GM12865 (cell line): ENCODE data around the gene MECP2.

Experiments used
- DNase-seq: peaks from one replicate; pipeline ENCODE4 v3.0.0; 2010; ENCODE audit warnings: low read depth
- H3K4me3 ChIP-seq: 2 replicates; pipeline ENCODE4 v1.5.1; 2011; ENCODE audit warnings: mild to moderate bottlenecking, low read depth, low read length, control low read depth
- TF ChIP-seq, protein P1 (sequence below): IDR thresholded peaks from 2 replicates; pipeline ENCODE4 v1.5.1; 2011; ENCODE audit warnings: low read length, control low read depth, low read depth, inconsistent platforms; ENCODE audit not compliant: insufficient read depth; ENCODE audit errors: missing control alignments

MECP2 gene

DNA sequence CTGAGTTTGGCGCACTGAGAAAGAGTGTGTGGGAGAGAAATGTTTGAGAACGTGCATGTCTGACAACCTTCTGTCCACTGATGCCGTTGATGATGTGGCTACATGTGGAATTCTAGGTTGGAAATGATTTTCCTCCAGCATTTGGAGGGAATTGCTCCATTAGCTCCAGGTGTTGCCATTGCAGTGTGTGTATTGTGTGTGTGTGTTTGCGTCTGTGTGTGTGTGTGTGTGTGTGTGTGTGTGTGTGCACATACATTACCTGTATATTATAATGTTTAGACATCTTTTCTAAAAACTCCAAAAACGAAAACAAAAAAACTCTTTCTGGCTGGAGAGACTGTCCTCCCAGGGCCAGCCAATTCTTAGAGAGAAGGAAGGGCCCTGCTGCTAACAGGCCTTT is 18.2 kb upstream of the MECP2 start:
- no peak overlapping the region for H3K4me3 ChIP-seq
- no peak for DNase-seq
- TF ChIP-seq, protein P1, sequence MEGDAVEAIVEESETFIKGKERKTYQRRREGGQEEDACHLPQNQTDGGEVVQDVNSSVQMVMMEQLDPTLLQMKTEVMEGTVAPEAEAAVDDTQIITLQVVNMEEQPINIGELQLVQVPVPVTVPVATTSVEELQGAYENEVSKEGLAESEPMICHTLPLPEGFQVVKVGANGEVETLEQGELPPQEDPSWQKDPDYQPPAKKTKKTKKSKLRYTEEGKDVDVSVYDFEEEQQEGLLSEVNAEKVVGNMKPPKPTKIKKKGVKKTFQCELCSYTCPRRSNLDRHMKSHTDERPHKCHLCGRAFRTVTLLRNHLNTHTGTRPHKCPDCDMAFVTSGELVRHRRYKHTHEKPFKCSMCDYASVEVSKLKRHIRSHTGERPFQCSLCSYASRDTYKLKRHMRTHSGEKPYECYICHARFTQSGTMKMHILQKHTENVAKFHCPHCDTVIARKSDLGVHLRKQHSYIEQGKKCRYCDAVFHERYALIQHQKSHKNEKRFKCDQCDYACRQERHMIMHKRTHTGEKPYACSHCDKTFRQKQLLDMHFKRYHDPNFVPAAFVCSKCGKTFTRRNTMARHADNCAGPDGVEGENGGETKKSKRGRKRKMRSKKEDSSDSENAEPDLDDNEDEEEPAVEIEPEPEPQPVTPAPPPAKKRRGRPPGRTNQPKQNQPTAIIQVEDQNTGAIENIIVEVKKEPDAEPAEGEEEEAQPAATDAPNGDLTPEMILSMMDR: no peak

GRCh38 chrX:154115071-154115470 is 17.6 kb upstream of the MECP2 start:
- no peak overlapping the region for H3K4me3 ChIP-seq
- TF ChIP-seq, protein P1: no peak
- no peak for DNase-seq

DNA sequence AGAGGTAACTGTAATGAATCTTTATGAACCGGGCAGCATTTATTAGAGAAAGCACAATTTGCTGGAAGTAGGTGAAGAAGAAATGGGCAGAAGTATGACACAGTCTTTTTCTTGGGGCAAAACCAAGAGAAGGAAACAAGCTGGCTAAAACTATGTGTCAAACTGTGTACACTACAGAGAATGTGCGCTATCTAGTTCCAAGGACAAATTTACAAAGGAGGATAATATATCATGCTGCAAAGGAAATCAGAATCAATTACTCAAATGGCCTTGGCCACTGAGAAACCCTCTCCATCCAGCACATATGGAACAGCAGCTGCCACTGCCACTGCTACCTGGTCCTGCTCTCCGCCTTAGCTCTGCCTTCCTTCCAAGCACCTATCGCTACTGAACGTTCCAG is 17.1 kb upstream of the MECP2 start:
- H3K4me3 ChIP-seq: no peak overlapping the region
- no peak for DNase-seq
- TF ChIP-seq, protein P1: no peak

DNA sequence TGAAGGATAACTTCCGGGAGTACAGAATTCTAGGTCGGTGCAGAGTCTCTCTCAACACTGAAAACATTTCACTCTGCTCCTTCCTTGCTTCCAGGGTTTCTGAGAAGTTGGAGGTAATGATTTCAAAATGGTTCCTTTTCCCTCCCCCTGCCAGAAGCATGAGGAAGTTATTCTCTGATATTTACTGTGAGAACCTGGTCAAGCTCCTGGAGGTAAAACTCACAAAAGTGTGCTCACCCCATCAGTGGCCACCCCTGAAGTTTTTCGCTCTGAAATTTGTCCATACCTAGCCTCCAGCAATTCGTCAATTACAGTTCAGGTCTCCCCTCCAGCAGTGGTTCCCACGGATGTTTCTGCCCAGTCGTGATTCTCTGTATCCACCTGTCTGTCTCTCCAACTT is 16.2 kb upstream of the MECP2 start:
- no peak overlapping the region for H3K4me3 ChIP-seq
- TF ChIP-seq, protein P1: no peak
- no peak for DNase-seq

DNA sequence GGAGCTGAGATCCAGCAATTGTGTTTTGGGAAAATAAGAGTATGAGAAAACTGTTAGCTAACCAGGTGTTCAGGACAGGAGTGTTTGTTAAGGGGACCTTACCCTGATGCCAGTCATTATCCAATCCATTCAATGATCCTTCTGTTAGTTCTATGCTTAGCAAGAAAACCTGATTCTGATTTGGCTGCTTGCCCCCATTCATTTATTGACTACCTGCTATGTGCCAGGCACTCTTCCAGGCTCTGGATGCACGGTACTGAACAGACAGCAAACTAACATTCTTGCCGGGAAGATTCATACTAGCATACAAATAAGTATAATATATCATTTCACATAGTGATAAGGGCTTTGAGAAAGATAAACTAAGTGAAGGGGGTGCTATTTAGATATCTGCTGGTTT is 1.0 kb upstream of the MECP2 start:
- H3K4me3 ChIP-seq: no peak overlapping the region
- no peak for DNase-seq
- TF ChIP-seq, protein P1: no peak

DNA sequence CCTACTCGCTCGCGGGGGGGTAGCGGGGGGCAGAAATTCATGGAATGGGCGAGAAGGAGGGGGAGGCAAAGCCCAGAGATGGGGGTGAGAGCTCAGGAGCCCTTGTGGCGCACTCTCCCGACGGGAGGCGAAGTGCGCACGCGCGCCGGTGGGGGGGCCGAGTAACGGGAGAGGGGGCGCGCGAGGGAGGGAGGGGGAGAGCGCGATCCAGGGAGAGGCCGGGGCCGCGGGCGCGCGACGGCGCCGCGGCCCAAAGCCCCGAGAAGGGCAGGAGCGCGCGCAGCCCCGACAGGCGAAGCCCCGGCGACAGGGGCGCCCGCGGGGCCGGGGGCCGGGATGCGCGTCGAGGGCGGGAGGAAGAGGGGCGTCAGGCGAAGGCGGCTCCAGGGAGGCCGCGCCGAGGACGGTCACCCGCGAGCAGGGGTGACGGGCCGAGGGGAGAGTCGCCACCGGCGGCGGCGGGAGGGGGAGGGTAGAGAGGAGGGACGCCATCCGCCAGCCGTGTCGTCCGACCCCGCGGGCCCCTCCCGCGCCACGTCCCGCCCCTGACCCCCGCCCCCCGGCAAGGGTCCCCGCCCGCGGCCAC is 421 bp downstream of the MECP2 start:
- peak; percentile 74 for DNase-seq
- H3K4me3 ChIP-seq: peak overlapping the region; percentile 84
- TF ChIP-seq, protein P1: no peak
